Uterus (tissue), 2 donors: Measurements from ENCODE around the gene SLC38A2.

Experiments used
- POLR2A ChIP-seq, 2 donors: fragments of 450-650 bp; IDR thresholded peaks; one replicate each; pipeline ENCODE4 v1.6.1; 2016; ENCODE audit warnings: antibody characterized with exemption in 2 of 2, mild to moderate bottlenecking in 1 of 2, moderate library complexity in 1 of 2
- TF ChIP-seq, protein P1 (sequence below), 4 experiments: fragments of 200-600 bp in 2 of 4; fragments of 450-650 bp in 2 of 4; sonication (generic) in 2 of 4; IDR thresholded peaks; one replicate each; pipeline ENCODE4 v1.5.1; 2016 to 2019; ENCODE audit warnings: antibody characterized with exemption in 4 of 4, mild to moderate bottlenecking in 2 of 4, moderate library complexity in 1 of 4

DNA sequence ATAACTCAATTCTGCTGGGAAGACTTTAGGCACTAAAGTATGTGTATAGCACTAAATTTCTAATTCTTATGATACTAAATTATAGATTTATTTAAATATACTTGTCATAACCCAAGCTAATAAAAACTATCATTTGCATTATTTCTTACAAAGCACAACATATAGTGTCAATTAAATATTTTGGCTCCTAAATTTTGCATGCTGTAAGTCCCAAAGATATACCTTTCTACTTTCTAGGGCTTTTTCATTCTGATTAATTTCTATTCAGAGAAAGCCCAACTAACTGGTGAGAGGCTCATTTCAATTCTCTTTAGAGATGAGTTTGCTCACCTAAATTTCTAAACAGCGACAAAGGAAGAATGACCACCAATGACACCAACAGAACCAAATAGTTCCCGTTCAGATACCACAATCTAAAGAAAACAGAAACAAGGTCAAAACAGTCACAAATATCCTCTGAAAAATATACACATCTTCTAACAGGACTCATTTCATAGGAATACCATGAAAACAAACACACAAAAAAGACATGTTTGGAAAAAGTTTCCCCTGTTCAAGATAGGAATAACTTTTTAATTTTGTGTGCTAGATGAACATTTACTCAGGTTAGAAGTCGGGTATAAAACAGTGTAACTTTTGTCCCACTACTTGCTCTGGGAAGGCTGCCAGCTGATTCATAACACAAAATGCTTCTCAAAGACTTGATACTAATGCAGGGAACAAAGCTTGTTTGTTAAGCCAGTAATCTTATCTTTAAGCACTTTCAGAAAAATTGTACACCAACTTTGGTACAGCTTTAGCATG, 7.6 kb downstream of the SLC38A2 start:
- no peak for TF ChIP-seq POLR2A (IDR thresholded peaks at IDR 0.05)
- TF ChIP-seq, protein P1, sequence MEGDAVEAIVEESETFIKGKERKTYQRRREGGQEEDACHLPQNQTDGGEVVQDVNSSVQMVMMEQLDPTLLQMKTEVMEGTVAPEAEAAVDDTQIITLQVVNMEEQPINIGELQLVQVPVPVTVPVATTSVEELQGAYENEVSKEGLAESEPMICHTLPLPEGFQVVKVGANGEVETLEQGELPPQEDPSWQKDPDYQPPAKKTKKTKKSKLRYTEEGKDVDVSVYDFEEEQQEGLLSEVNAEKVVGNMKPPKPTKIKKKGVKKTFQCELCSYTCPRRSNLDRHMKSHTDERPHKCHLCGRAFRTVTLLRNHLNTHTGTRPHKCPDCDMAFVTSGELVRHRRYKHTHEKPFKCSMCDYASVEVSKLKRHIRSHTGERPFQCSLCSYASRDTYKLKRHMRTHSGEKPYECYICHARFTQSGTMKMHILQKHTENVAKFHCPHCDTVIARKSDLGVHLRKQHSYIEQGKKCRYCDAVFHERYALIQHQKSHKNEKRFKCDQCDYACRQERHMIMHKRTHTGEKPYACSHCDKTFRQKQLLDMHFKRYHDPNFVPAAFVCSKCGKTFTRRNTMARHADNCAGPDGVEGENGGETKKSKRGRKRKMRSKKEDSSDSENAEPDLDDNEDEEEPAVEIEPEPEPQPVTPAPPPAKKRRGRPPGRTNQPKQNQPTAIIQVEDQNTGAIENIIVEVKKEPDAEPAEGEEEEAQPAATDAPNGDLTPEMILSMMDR (IDR thresholded peaks at IDR 0.05) = no peak
